Fibroblast of villous mesenchyme (primary cell): ENCODE data around the gene HIF1A. TPM values are rescaled to one million over a fixed set of nuclear protein-coding genes. Genes with fewer than 3 reads are reported as not detected.

Experiments
- DNase-seq: peaks from one replicate; pipeline ENCODE4 v3.0.0-alpha.2; 2010; ENCODE audit warnings: low read depth
- H3K4me3 ChIP-seq: 2 replicates; pipeline ENCODE4 v1.5.1; 2011; ENCODE audit warnings: low read depth, mild to moderate bottlenecking, low read length
- CTCF ChIP-seq: IDR thresholded peaks from 2 replicates; pipeline ENCODE4 v1.5.1; 2012; ENCODE audit warnings: low read depth, mild to moderate bottlenecking, low read length; ENCODE audit not compliant: insufficient read depth
- total RNA-seq: library from RNA; depleted of rRNA; stranded (reverse); fragments of >200 nt; gene quantifications from 2 replicates; pipeline ENCODE4 v1.2.3, GENCODE V29; 2012

The HIF1A gene
- total RNA-seq, 1 donor: 671 TPM

- TF ChIP-seq CTCF: no peak
Observed at GRCh38 chr14:61726778-61727658, 31.7 kb downstream of the HIF1A start.

DNA sequence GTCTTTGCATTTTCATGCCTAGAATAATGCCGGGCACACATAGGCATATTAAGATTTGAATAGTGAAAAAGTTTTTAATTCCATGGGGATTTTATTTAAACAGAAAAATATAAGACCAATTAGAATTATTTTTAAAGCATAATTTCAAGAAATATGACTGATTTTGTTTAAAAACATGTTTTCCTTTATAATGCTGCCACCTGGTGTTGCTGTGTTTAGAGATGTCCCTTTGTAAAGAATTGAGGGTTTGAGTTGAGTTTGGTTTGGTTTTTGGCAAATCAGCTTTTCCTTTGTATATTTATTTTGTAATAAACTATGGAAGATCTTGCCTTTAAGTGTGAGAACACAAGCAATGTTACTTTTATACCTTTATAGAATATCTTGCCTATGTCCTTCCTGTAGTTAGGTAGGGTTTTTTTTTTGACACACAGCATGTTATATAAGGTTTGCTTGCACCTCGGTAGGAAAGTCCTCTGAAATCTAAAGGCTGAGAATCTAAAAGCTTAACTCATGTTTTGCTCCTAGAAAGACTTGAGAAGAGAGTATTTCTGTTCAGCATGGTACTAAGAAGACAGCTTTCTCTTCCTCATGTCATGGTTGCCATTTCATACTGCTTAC lies 35.6 kb downstream of the HIF1A start:
- TF ChIP-seq CTCF: peak; percentile 18
- no peak overlapping the region for H3K4me3 ChIP-seq
- DNase-seq: no peak

More at GRCh38 chr14:61726778-61727658, 31.7 kb downstream of the HIF1A start:
- H3K4me3 ChIP-seq: no peak overlapping the region
- DNase-seq: no peak

DNA sequence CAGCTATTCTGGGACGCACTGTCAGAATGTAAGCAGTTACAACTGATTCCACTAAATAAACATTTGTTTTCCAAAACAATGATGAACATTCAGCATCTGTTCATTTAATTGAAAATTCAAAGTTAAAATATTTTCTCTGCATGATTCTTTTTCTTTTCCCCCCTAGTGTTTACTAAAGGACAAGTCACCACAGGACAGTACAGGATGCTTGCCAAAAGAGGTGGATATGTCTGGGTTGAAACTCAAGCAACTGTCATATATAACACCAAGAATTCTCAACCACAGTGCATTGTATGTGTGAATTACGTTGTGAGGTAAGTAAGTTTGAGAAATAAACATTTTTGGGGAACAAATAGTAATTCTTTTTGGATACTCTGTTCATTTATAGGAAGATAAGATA lies 38.7 kb downstream of the HIF1A start:
- H3K4me3 ChIP-seq: no peak overlapping the region
- no peak for DNase-seq
- TF ChIP-seq CTCF: no peak

DNA sequence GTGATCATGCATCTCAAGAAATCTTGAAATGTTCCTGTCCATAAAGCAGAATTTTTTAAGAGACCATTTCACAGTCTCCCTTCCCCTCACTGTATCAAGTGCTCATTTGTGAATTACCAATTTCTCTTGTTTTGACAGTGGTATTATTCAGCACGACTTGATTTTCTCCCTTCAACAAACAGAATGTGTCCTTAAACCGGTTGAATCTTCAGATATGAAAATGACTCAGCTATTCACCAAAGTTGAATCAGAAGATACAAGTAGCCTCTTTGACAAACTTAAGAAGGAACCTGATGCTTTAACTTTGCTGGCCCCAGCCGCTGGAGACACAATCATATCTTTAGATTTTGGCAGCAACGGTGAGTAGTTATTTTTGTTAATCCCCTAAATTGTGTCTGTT lies 41.4 kb downstream of the HIF1A start:
- TF ChIP-seq CTCF: no peak
- H3K4me3 ChIP-seq: no peak overlapping the region
- DNase-seq: no peak

DNA sequence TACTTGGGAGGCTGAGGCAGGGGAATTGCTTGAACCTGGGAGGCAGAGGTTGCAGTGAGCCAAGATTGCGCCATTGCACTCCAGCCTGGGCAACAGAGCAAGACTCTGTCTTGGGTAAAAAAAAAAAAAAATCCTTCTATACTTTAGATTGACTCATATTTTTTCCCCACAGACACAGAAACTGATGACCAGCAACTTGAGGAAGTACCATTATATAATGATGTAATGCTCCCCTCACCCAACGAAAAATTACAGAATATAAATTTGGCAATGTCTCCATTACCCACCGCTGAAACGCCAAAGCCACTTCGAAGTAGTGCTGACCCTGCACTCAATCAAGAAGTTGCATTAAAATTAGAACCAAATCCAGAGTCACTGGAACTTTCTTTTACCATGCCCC lies 42.6 kb downstream of the HIF1A start:
- no peak for DNase-seq
- no peak for TF ChIP-seq CTCF
- no peak overlapping the region for H3K4me3 ChIP-seq

GRCh38 chr14:61739133-61739532 lies 43.8 kb downstream of the HIF1A start:
- no peak overlapping the region for H3K4me3 ChIP-seq
- DNase-seq: no peak
- TF ChIP-seq CTCF: no peak
